Neutrophil (primary cell): ENCODE measurements around the gene PNLIPRP1.

ENCODE experiments used
- H3K27ac ChIP-seq: fragments of 200-600 bp; sonication (generic); 2 replicates; pipeline ENCODE4 v1.5.1; 2016; ENCODE audit warnings: mild to moderate bottlenecking, moderate library complexity
- H3K27me3 ChIP-seq: fragments of 200-600 bp; sonication (generic); 2 replicates; pipeline ENCODE4 v1.6.0; 2016; ENCODE audit warnings: mild to moderate bottlenecking
- H3K36me3 ChIP-seq: fragments of 200-600 bp; sonication (generic); 2 replicates; pipeline ENCODE4 v1.5.1; 2017
- H3K4me1 ChIP-seq, 2 experiments: fragments of 200-600 bp in 1 of 2; sonication (generic) in 1 of 2; 1 replicate in 1 of 2; 2 replicates in 1 of 2; pipeline versions ENCODE4 v1.5.1 to v1.6.1; 2013 to 2016; ENCODE audit warnings: low read depth in 1 of 2, low read length in 1 of 2, mild to moderate bottlenecking in 1 of 2, moderate library complexity in 1 of 2; ENCODE audit not compliant: control insufficient read depth in 1 of 2, insufficient read depth in 1 of 2
- H3K4me3 ChIP-seq, 2 experiments: fragments of 200-600 bp in 1 of 2; sonication (generic) in 1 of 2; 1 replicate in 1 of 2; 2 replicates in 1 of 2; pipeline ENCODE4 v1.5.1; 2013 to 2016; ENCODE audit warnings: low read depth in 1 of 2, low read length in 1 of 2, mild to moderate bottlenecking in 1 of 2, moderate library complexity in 1 of 2
- H3K9me3 ChIP-seq: fragments of 200-600 bp; sonication (generic); 2 replicates; pipeline ENCODE4 v1.5.1; 2016
- TF ChIP-seq, protein P1 (sequence below): fragments of 200-600 bp; sonication (generic); IDR thresholded peaks from 2 replicates; pipeline ENCODE4 v1.5.1; 2016; ENCODE audit warnings: antibody characterized with exemption

The PNLIPRP1 gene

DNA sequence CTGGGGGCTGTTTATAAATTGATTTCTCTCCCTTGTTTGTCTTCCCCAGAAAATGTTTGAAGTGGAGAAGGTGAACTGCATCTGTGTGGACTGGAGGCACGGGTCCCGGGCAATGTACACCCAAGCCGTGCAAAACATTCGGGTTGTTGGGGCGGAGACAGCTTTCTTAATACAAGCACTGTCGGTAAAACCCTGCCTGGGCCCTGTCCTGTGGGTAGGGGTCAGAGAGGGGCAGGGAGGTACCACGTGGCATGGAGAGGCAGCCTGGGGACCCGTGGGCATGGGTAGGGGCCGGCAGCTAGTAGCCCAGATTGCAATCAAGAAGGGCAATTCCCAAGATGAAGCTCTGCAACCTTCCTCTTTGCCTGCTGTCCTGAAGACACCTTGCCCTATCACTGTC is 36.1 kb downstream of the PNLIPRP1 start:
- H3K4me3 ChIP-seq, result no peak overlapping the region
- peaks cover 42% of the 10 kb centered on the region for H3K27me3 ChIP-seq
- TF ChIP-seq, protein P1, sequence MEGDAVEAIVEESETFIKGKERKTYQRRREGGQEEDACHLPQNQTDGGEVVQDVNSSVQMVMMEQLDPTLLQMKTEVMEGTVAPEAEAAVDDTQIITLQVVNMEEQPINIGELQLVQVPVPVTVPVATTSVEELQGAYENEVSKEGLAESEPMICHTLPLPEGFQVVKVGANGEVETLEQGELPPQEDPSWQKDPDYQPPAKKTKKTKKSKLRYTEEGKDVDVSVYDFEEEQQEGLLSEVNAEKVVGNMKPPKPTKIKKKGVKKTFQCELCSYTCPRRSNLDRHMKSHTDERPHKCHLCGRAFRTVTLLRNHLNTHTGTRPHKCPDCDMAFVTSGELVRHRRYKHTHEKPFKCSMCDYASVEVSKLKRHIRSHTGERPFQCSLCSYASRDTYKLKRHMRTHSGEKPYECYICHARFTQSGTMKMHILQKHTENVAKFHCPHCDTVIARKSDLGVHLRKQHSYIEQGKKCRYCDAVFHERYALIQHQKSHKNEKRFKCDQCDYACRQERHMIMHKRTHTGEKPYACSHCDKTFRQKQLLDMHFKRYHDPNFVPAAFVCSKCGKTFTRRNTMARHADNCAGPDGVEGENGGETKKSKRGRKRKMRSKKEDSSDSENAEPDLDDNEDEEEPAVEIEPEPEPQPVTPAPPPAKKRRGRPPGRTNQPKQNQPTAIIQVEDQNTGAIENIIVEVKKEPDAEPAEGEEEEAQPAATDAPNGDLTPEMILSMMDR, result no peak

DNA sequence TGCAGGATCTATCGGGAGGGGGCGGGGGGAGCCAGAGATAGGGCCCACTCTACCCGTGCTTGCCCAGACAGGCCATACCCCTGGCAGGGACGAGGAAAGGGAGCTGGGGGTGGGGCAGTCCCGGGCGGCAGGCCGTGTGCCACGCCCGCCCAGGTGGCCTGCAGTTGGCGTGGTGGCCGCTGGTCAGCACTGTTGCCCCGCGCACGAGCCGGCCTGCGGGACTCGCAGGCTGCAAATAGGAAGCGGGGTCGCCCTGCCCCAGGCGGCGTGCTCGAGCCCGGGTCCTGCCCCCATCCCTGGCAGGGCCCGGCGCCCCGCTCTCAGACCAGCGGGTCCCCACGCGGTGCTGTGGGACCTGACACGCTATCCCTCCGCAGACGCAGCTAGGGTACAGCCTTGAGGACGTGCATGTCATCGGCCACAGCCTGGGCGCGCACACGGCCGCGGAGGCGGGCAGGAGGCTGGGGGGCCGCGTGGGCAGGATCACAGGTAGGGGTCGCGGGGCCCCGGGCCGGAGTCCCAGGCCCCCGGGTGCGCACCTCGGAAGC is 36.7 kb downstream of the PNLIPRP1 start:
- TF ChIP-seq, protein P1, result no peak
- H3K9me3 ChIP-seq, result no peaks in the 10 kb centered on the region
- H3K27ac ChIP-seq, result no peak overlapping the region
- peaks cover 42% of the 10 kb centered on the region for H3K27me3 ChIP-seq
- no peaks in the 10 kb centered on the region for H3K4me1 ChIP-seq
- no peaks in the 10 kb centered on the region for H3K36me3 ChIP-seq
- H3K4me3 ChIP-seq, result no peak overlapping the region

More for the DNA sequence above, 36.1 kb downstream of the PNLIPRP1 start:
- no peaks in the 10 kb centered on the region for H3K9me3 ChIP-seq
- no peaks in the 10 kb centered on the region for H3K36me3 ChIP-seq
- H3K27ac ChIP-seq, result no peak overlapping the region
- no peaks in the 10 kb centered on the region for H3K4me1 ChIP-seq

DNA sequence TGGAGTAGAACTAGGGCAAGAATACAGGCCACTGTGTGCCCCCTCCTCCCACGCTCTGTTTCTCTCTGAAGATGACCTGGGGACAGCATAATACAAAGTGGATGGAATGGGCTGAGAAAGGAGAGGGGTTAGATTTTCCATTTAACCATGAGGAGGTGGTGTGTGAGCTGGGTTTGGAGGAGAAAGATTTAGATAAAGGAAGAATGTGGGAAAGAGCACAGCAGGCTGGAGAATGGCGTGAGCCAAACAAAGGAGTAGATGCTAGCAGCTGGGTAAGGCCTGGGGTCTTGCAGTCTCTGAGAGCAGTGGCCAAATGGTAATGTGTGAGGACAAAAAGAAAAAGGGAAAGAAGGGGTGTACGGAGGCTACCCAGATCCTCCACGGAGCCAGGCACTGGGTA is 38.6 kb downstream of the PNLIPRP1 start:
- Histone ChIP-seq H3K9me3 (no peaks in the 10 kb centered on the region), H3K27me3 (peaks cover 42% of the 10 kb centered on the region), H3K4me3 (no peak overlapping the region), H3K36me3 (no peaks in the 10 kb centered on the region), H3K27ac (no peak overlapping the region), H3K4me1 (no peaks in the 10 kb centered on the region)
- TF ChIP-seq, protein P1, result no peak

DNA sequence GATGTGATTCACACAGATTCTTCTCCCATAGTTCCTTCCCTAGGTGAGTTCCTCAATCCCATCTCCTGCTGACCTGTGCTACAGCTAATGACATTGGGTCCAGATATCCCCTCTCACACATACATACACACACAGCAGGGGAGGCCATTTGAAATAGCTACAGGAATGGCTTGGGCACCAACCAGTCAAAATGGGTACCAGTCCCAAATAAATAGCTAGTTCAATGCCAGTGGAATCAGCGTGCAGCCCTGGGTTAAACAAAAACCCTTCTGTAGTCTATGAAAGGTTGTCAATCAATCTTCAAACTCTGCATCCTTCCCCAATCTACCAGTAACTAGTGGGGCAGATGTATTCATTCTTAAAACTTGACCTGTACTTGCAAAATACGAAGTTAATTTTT is 39.3 kb downstream of the PNLIPRP1 start:
- Histone ChIP-seq H3K27me3 (peaks cover 42% of the 10 kb centered on the region), H3K27ac (no peak overlapping the region), H3K4me1 (no peaks in the 10 kb centered on the region), H3K9me3 (no peaks in the 10 kb centered on the region), H3K36me3 (no peaks in the 10 kb centered on the region), H3K4me3 (no peak overlapping the region)
- TF ChIP-seq, protein P1, result no peak

DNA sequence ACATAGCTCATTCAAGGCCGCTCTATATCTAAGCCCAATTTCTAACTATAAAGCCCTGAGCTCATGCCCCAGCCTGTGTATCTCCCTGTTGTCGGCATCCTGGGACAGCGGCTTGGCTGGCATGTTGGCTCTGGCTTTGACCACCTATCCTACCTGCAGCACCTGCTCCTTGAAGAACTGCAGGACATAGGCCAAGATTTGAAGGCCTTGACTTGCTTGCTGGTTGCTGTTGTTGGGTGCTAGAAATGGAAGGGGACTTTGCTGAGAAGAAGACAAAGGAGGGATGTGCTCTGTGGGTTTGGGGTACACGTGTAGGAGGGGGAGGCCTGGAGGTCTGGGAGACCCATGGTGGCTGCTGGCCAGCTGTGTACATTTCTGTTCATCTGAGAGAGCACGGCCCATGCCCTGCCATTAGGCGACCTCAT is 41.1 kb downstream of the PNLIPRP1 start:
- TF ChIP-seq, protein P1, result no peak
- Histone ChIP-seq H3K36me3 (no peaks in the 10 kb centered on the region), H3K9me3 (no peaks in the 10 kb centered on the region), H3K4me1 (no peaks in the 10 kb centered on the region), H3K4me3 (no peak overlapping the region), H3K27ac (no peak overlapping the region), H3K27me3 (peaks cover 31% of the 10 kb centered on the region)
